Astrocyte of the cerebellum (primary cell): ENCODE measurements around the gene GRID1.

ENCODE experiments used
- DNase-seq: peaks from one replicate; pipeline ENCODE4 v3.0.0-alpha.2; 2011; ENCODE audit warnings: low read depth
- H3K4me3 ChIP-seq: 2 replicates; pipeline ENCODE4 v1.5.1; 2011; ENCODE audit warnings: mild to moderate bottlenecking, low read depth, low read length, moderate library complexity
- in situ Hi-C: cut with HindIII; loops from 2 replicates; pipeline ENCODE4 v1.10.0; 2017; ENCODE audit warnings: low sequenced_read_pairs
- TF ChIP-seq, protein P1 (sequence below): IDR thresholded peaks from 2 replicates; pipeline ENCODE4 v1.5.1; 2012; ENCODE audit warnings: low read length, low read depth, moderate library complexity, mild to moderate bottlenecking; ENCODE audit errors: missing control alignments

Gene GRID1

GRCh38 chr10:86410542-86411124, 44.0 kb upstream of the GRID1 start:
- TF ChIP-seq, protein P1, sequence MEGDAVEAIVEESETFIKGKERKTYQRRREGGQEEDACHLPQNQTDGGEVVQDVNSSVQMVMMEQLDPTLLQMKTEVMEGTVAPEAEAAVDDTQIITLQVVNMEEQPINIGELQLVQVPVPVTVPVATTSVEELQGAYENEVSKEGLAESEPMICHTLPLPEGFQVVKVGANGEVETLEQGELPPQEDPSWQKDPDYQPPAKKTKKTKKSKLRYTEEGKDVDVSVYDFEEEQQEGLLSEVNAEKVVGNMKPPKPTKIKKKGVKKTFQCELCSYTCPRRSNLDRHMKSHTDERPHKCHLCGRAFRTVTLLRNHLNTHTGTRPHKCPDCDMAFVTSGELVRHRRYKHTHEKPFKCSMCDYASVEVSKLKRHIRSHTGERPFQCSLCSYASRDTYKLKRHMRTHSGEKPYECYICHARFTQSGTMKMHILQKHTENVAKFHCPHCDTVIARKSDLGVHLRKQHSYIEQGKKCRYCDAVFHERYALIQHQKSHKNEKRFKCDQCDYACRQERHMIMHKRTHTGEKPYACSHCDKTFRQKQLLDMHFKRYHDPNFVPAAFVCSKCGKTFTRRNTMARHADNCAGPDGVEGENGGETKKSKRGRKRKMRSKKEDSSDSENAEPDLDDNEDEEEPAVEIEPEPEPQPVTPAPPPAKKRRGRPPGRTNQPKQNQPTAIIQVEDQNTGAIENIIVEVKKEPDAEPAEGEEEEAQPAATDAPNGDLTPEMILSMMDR, result no peak
- in situ Hi-C loops, result no loop called here
- no peak for DNase-seq
- H3K4me3 ChIP-seq, result no peak overlapping the region

GRCh38 chr10:86409183-86409582, 42.6 kb upstream of the GRID1 start:
- TF ChIP-seq, protein P1, result no peak
- no peak for DNase-seq
- H3K4me3 ChIP-seq, result no peak overlapping the region
- in situ Hi-C loops, result no loop called here

- TF ChIP-seq, protein P1, result no peak
- in situ Hi-C loops, result no loop called here
- no peak for DNase-seq
- H3K4me3 ChIP-seq, result no peak overlapping the region
These were observed 36.7 kb upstream of the GRID1 start for GRCh38 chr10:86403183-86403797.

DNA sequence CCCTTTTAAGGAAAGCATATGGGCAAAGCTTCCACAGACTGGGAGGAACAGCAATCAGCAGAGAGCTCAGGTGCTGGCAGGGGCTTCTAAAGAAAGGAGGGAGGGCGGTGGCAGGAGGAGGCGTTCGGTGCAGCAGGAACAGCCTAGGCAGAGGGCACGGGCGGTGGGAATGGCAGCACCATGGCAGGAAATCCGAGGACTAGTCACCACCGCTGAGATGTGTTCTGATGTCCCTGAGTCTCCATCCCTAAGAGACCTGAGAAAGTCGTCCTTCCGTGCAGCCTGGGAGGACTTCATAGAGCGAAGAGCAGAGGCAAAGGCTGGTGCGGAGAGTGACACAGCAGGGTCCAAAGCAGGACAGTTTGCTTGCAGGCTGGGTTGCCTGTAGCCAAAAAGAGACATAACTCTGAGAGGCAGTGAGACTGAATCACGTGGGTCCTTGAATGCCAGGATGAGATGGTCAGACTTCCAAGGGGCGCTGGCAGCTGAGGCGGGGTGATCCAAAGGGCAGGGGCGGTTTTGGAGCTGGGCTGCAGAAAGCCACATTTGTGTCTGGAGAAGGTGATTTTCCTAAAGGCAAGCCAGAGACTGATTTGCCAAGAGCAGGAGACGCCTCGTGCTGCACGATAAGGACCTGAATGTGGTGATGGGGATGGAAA, 35.8 kb upstream of the GRID1 start:
- in situ Hi-C loops, result no loop called here
- no peak overlapping the region for H3K4me3 ChIP-seq
- TF ChIP-seq, protein P1, result no peak
- no peak for DNase-seq

GRCh38 chr10:86401588-86402282, 35.1 kb upstream of the GRID1 start:
- in situ Hi-C loops, result no loop called here
- TF ChIP-seq, protein P1, result no peak
- peak overlapping the region; percentile 57 for H3K4me3 ChIP-seq
- no peak for DNase-seq

DNA sequence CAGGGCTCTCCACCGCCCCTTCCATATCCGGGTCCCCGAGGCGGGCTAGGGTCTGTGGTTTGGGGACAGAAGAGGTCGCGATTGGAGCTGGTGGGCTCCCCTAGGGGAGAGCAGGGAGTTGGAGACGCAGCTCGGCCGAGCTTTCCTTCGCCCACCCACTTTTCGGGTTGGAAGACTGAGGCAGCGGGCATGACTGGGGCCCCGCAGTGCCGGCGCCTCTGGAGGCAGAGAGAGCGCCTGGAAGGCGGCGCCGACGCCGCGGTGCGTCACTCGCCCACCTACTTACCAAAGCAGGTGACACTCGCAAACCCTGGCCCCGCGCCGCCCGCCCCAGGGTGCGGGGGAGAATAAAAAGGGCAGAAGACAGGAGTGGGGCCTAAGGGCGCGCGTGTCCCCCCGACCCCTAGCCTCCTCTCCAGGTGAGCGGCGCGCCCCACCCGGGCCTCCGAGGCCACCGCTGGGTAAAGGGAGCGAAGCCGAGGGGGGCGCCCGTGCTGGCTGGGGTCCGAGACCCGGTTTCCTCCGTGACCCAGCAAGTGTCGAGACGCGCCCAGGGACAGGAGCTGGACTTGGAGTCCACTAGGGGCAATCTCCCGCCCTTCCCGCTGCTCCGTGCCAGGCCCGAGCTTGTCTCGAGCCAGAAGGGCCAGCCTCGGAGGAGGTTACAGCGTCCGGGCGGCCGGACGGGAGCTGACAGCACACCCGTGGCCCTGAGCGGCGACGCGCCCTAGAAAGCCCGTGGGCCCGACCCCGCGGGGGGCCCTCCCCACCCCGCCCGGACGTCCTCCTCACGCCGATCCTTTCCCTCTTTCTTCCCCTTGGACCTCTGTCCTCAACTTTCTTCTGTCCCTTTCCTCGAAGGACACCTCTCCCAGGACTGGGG, 34.4 kb upstream of the GRID1 start:
- peak overlapping the region; percentile 57 for H3K4me3 ChIP-seq
- in situ Hi-C loops, result no loop called here
- TF ChIP-seq, protein P1, result peak; percentile 3
- no peak for DNase-seq
